NT2/D1 (cell line): ENCODE results near the gene FAM107B.

ENCODE experiments used
- DNase-seq: peaks from one replicate; pipeline ENCODE4 v3.0.0-alpha.2; 2011; ENCODE audit warnings: low read depth, low spot score
- H3K27me3 ChIP-seq: 2 replicates; pipeline ENCODE4 v1.6.0; 2011; ENCODE audit warnings: mild to moderate bottlenecking; ENCODE audit not compliant: insufficient read length, insufficient read depth
- H3K36me3 ChIP-seq: 2 replicates; pipeline ENCODE4 v1.6.1; 2011; ENCODE audit warnings: mild to moderate bottlenecking, low read length, mixed read lengths; ENCODE audit not compliant: insufficient read depth, insufficient read length
- H3K4me1 ChIP-seq: 2 replicates; pipeline ENCODE4 v1.5.1; 2011; ENCODE audit not compliant: insufficient read depth, insufficient read length
- H3K4me3 ChIP-seq: 2 replicates; pipeline ENCODE4 v1.5.1; 2011; ENCODE audit warnings: low read depth; ENCODE audit not compliant: insufficient read length
- H3K9ac ChIP-seq: 2 replicates; pipeline ENCODE4 v1.6.0; 2011; ENCODE audit warnings: low read depth; ENCODE audit not compliant: insufficient read length
- H3K9me3 ChIP-seq: 2 replicates; pipeline ENCODE4 v1.5.1; 2011; ENCODE audit warnings: mild to moderate bottlenecking, low read length; ENCODE audit not compliant: insufficient read depth
- SUZ12 ChIP-seq: IDR thresholded peaks from 2 replicates; pipeline ENCODE4 v1.6.1; 2011; ENCODE audit not compliant: insufficient read length, insufficient read depth; ENCODE audit errors: extremely low read depth
- YY1 ChIP-seq: IDR thresholded peaks from 2 replicates; pipeline ENCODE4 v1.6.1; 2011; ENCODE audit not compliant: insufficient read length, insufficient read depth
- ZNF274 ChIP-seq: IDR thresholded peaks from 2 replicates; pipeline ENCODE4 v1.6.1; 2011; ENCODE audit warnings: mild to moderate bottlenecking, low read depth, low read length

Gene FAM107B

GRCh38 chr10:14566498-14566897, 208.2 kb downstream of the FAM107B start:
- no peak overlapping the region for H3K4me3 ChIP-seq

DNA sequence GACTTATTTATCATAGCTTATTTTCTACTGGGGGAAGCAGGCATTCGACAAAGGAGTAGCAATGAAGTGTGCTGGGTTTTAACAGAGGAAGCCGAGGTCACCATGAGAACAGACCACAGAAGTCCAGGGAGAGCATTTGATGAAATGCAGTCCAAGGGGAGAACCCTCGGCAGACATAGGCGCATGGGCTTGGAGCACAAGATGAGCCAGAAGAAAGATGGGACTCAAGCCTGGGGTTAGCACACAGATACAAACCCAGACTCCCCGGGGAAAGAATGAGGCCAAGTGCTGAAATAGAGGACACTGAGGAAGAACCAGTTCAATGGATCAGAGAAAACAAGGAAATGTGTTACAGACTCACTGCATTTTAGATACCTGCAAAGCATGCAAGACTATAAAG, 209.5 kb downstream of the FAM107B start:
- DNase-seq, result no peak
- Histone ChIP-seq H3K9ac (no peak overlapping the region), H3K27me3 (no peaks in the 10 kb centered on the region), H3K4me1 (no peaks in the 10 kb centered on the region), H3K9me3 (peaks cover 5% of the 10 kb centered on the region; the same call in 1 of the 2 replicates), H3K4me3 (no peak overlapping the region), H3K36me3 (peaks cover 8% of the 10 kb centered on the region)
- TF ChIP-seq ZNF274 (no peak), SUZ12 (no peak), YY1 (no peak)

More at GRCh38 chr10:14566498-14566897, 208.2 kb downstream of the FAM107B start:
- H3K36me3 ChIP-seq, result peaks cover 8% of the 10 kb centered on the region
- H3K27me3 ChIP-seq, result no peaks in the 10 kb centered on the region
- H3K9me3 ChIP-seq, result peaks cover 5% of the 10 kb centered on the region; the same call in 1 of the 2 replicates
- DNase-seq, result no peak
- no peaks in the 10 kb centered on the region for H3K4me1 ChIP-seq
- H3K9ac ChIP-seq, result no peak overlapping the region
- no peak for TF ChIP-seq SUZ12
- TF ChIP-seq YY1, result no peak

- no peaks in the 10 kb centered on the region for H3K27me3 ChIP-seq
- peaks cover 5% of the 10 kb centered on the region; the same call in 1 of the 2 replicates for H3K9me3 ChIP-seq
- DNase-seq, result no peak
- TF ChIP-seq ZNF274, result no peak
- no peak for TF ChIP-seq YY1
- no peak for TF ChIP-seq SUZ12
- H3K9ac ChIP-seq, result no peak overlapping the region
- H3K36me3 ChIP-seq, result peaks cover 8% of the 10 kb centered on the region
- no peak overlapping the region for H3K4me3 ChIP-seq
- H3K4me1 ChIP-seq, result no peaks in the 10 kb centered on the region
Measured at GRCh38 chr10:14564268-14564744, 210.4 kb downstream of the FAM107B start.

DNA sequence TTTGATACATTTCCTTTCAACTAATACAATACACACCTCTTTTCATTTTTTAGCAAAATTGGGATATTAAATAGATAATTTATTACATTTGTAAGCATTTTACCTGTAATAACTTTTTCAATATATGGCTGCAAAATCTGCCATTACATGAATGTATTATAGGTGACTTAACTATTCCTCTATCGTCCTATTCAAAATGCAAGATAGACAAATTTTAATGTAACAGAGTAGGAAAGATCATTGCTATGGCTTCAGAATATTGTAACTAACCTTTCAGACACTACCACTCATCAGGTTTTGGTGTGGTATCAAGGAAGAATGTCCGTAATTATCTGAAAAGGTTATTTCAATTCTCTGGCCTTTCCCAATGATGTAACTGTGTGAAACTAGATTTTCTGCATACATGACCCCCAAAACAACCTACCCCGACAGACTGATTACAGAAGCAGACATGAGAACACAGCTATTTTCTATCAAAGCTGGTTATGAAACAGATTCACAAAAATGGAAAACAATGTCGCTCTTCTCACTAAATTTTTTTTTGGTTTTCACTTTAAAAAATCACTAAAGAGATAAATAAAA, 211.2 kb downstream of the FAM107B start:
- no peak for DNase-seq
- Histone ChIP-seq H3K9ac (no peak overlapping the region), H3K9me3 (peaks cover 5% of the 10 kb centered on the region; the same call in 1 of the 2 replicates), H3K36me3 (peaks cover 8% of the 10 kb centered on the region), H3K4me1 (no peaks in the 10 kb centered on the region), H3K27me3 (no peaks in the 10 kb centered on the region), H3K4me3 (no peak overlapping the region)
- no peak for TF ChIP-seq ZNF274
- TF ChIP-seq YY1, result no peak
- no peak for TF ChIP-seq SUZ12

DNA sequence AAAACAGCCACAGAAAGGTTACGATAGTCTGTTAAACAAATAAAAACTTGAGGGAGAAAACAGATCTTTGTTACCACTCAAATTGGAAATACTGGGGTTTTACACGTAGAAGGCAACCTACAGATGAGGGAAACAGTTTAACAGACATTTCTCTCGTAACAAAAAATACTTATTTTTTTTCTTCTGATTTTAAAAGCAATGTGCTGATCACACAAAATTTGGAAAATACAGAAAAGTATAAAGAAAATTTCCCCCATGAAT, 211.7 kb downstream of the FAM107B start:
- Histone ChIP-seq H3K27me3 (no peaks in the 10 kb centered on the region), H3K4me3 (no peak overlapping the region), H3K9me3 (peaks cover 5% of the 10 kb centered on the region; the same call in 1 of the 2 replicates), H3K9ac (no peak overlapping the region), H3K36me3 (peaks cover 6% of the 10 kb centered on the region), H3K4me1 (no peaks in the 10 kb centered on the region)
- TF ChIP-seq SUZ12, result no peak
- no peak for TF ChIP-seq YY1
- TF ChIP-seq ZNF274, result no peak
- DNase-seq, result no peak

GRCh38 chr10:14562218-14563075, 212.2 kb downstream of the FAM107B start:
- Histone ChIP-seq H3K4me1 (no peaks in the 10 kb centered on the region), H3K9me3 (peaks cover 5% of the 10 kb centered on the region; the same call in 1 of the 2 replicates), H3K27me3 (no peaks in the 10 kb centered on the region), H3K36me3 (peaks cover 3% of the 10 kb centered on the region), H3K4me3 (no peak overlapping the region), H3K9ac (no peak overlapping the region)
- TF ChIP-seq ZNF274 (no peak), SUZ12 (no peak), YY1 (no peak)
- no peak for DNase-seq
